HG03159 (cell line): ENCODE measurements around the gene MEGF8.

Experiments
- ATAC-seq: cut with Tn5 transposase; IDR thresholded peaks from one replicate; pipeline ENCODE4 v1.9.1; 2021; ENCODE audit warnings: mild to moderate bottlenecking, moderate library complexity; ENCODE audit not compliant: unreplicated experiment

MEGF8 gene

GRCh38 chr19:42378225-42379215 lies 53.1 kb downstream of the MEGF8 start:
- ATAC-seq: no peak

- no peak for ATAC-seq
Measured at GRCh38 chr19:42380155-42380554, 54.7 kb downstream of the MEGF8 start.

GRCh38 chr19:42386974-42387707 lies 61.7 kb downstream of the MEGF8 start:
- no peak for ATAC-seq

GRCh38 chr19:42388851-42389489 lies 63.5 kb downstream of the MEGF8 start:
- no peak for ATAC-seq

- ATAC-seq: no peak
Measured at GRCh38 chr19:42389899-42390298, 64.5 kb downstream of the MEGF8 start, which contains the start of gene CNFN. Gene CNFN, minus strand, starts transcription at chr19:42390297. Its CDS starts 1,260 bp downstream, at chr19:42389037.

GRCh38 chr19:42392165-42392564 lies 66.7 kb downstream of the MEGF8 start:
- no peak for ATAC-seq

- ATAC-seq: no peak
Measured at GRCh38 chr19:42394751-42395150, 69.3 kb downstream of the MEGF8 start.

- peak; percentile 95 for ATAC-seq
Measured at GRCh38 chr19:42396381-42397262, 71.2 kb downstream of the MEGF8 start.

GRCh38 chr19:42397263-42398166 lies 72.1 kb downstream of the MEGF8 start:
- no peak for ATAC-seq

GRCh38 chr19:42400404-42400803 lies 75.0 kb downstream of the MEGF8 start:
- no peak for ATAC-seq

- ATAC-seq: no peak
Measured at GRCh38 chr19:42401365-42402303, 76.2 kb downstream of the MEGF8 start.

- ATAC-seq: no peak
Measured at GRCh38 chr19:42402376-42403116, 77.1 kb downstream of the MEGF8 start.

- ATAC-seq: no peak
Measured at GRCh38 chr19:42403586-42403985, 78.2 kb downstream of the MEGF8 start.

GRCh38 chr19:42406111-42406510 lies 80.7 kb downstream of the MEGF8 start:
- ATAC-seq: no peak

GRCh38 chr19:42407085-42407815 lies 81.8 kb downstream of the MEGF8 start:
- ATAC-seq: no peak

GRCh38 chr19:42407816-42408175 lies 82.4 kb downstream of the MEGF8 start:
- ATAC-seq: no peak

- no peak for ATAC-seq
Measured at GRCh38 chr19:42409477-42409876, 84.0 kb downstream of the MEGF8 start.
